Fibroblast of skin of abdomen (primary cell): ENCODE results near the gene IL12RB2.

Source experiments
- DNase-seq: peaks from one replicate; pipeline ENCODE4 v3.0.0-alpha.2; 2013

Gene IL12RB2

GRCh38 chr1:67348586-67349252 is 41.0 kb downstream of the IL12RB2 start:
- no peak for DNase-seq

DNA sequence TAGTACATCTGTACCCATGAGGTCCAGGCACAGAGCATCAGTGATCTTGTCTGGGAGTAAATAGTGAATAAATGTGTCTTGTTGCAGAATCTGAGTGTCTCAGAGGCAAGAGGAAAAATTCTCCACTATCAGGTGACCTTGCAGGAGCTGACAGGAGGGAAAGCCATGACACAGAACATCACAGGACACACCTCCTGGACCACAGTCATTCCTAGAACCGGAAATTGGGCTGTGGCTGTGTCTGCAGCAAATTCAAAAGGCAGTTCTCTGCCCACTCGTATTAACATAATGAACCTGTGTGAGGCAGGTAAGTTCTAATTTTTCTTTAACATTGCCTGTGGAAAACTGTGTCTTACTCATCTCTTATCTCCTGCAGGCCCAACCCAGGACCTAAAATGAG is 43.1 kb downstream of the IL12RB2 start:
- no peak for DNase-seq

- DNase-seq: no peak
Observed at GRCh38 chr1:67352211-67352610, 44.5 kb downstream of the IL12RB2 start.

DNA sequence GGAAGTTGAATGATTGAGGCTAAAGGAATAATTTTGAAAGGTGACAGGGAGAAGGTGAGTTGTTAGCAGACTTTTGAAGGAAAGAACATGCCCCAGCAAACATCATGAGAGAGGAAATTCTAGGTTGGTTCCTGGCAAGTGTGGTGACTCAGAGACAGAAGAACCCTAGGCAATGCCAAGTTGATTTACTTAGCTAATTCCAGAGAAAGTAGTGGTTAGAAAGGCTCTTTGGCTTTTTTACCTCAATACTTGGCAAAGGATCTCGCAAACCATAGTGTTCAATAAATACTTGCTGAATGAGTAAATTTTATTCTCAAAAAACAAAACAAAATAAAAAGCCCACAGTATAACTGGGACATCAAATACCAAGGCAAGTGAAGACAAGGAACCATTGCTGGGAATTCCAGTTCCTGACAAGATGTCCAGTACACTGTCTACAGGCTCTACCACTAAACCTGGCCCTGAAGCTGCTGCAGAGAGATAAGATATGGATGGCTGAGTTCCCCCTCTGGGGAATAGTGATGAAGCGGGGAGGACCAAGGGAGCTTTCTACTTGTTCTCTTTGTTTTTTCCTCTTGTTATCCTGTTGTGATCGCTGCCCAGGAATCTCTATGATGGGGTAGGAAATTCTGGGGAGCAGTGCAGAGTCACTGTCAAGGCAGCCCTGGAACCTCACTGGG is 48.2 kb downstream of the IL12RB2 start:
- DNase-seq: peak; percentile 77

DNA sequence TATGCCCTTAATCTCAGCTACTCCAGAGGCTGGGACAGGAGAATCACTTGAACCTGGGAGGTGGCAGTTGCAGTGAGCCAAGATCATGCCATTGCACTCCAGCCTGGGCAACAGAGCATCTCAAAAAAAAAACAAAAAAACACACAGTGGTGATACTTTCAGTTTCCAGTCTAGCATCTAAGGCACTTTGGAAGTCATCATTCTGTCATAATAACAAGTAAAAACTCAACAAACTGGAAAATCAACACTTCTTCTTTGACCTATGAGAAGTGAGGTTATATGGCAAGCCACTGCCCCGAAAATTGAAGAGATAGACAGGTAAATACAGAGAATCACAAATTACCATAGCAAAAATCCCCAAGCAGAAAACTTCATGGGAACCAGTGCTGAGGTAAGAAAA is 51.9 kb downstream of the IL12RB2 start:
- DNase-seq: no peak

DNA sequence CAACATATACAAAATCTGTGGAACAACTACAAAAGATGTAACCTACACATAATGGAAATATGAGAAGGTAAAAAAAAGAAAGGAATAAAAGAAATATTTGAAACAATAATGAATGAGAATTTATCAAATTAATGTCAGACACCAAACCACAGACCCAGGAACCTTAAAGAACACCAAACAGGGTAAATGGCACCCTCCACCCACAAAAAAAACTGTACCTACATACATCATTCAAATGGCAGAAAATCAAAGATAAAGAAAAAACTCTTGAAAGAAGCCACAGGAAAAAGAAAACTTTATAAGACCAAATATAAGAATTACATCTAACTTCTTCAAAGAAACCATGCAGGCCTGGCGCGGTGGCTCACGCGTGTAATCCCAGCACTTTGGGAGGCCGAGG is 54.0 kb downstream of the IL12RB2 start:
- DNase-seq: no peak

DNA sequence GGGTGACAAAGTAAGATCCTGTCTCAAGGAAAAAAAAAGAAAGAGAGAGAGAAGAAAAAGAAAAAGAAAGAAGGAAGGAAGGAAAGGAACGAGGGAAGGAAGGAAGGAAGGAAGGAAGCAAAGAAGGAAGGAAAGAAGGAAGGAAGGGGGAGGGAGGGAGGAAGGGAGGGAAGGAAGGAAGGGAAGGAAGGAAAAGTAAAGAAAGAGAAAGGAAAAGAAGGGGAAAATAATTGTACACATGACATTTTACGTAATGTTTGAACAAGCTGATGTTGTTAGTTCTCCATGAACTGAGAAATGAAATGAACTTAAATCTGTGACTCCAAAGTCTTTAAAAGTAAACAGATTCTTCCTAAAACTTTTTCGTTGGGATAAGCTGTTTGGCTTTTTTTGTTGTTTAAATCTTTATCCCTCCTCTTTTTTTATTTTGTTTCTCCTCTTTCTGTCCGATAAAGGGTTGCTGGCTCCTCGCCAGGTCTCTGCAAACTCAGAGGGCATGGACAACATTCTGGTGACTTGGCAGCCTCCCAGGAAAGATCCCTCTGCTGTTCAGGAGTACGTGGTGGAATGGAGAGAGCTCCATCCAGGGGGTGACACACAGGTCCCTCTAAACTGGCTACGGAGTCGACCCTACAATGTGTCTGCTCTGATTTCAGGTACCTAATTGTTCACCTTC is 59.8 kb downstream of the IL12RB2 start:
- DNase-seq: peak; percentile 13

GRCh38 chr1:67368046-67368514 is 60.4 kb downstream of the IL12RB2 start:
- DNase-seq: no peak

- DNase-seq: no peak
Observed at GRCh38 chr1:67371043-67371442, 63.4 kb downstream of the IL12RB2 start.

- no peak for DNase-seq
Observed at GRCh38 chr1:67371681-67372080, 64.0 kb downstream of the IL12RB2 start.

GRCh38 chr1:67372136-67372535 is 64.5 kb downstream of the IL12RB2 start:
- peak; percentile 22 for DNase-seq

DNA sequence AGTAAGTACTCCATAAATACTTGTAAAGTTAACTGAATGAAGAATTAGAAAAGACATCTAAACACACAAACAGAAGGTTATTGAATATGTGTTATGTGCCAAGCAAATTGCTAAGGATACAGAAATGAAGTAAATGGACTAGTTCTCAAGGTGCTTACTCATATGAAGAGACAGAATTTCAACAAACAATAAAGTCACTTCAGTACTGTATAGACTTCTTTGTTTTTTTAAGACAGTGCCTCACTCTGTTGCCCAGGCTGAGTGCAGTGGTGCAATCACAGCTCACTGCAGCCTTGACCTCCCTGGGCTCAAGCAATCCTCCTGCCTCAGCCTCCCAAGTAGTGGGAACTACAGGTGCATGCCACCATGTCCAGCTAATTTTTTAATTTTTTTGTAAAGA is 65.2 kb downstream of the IL12RB2 start:
- DNase-seq: no peak

- no peak for DNase-seq
Observed at GRCh38 chr1:67376381-67376780, 68.7 kb downstream of the IL12RB2 start.

- DNase-seq: no peak
Observed at GRCh38 chr1:67377253-67377652, 69.6 kb downstream of the IL12RB2 start.

GRCh38 chr1:67381154-67381553 is 73.5 kb downstream of the IL12RB2 start:
- DNase-seq: no peak

- DNase-seq: no peak
Observed at GRCh38 chr1:67382292-67382691, 74.6 kb downstream of the IL12RB2 start.

DNA sequence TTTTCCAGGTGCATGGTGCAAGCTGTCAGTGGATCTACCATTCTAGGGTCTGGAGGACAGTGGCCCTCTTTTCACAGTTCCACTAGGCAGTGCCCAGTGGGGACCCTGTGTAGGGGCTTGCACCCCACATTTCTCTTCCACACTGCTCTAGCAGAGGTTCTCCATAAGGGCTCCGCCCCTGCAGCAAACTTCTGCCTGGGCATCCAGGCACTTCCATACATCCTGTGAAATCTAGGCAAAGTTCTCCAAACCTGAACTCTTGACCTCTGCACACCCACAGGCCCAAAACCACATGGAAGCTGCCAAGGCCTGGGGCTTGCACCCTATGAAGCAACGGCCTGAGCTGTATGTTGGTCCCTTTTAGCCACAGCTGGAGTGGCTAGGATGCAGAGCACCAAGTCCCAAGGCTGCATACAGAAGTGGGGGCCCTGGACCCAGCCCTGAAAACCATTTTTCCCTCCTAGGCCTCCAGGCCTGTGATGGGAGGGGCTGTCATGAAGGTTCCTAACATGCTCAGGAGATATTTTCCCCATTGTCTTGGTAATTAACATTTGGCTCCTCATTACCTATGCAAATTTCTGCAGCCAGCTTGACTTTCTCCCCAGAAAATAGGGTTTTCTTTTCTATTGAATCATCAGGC is 76.4 kb downstream of the IL12RB2 start:
- DNase-seq: no peak

- DNase-seq: peak; percentile 84
Observed at GRCh38 chr1:67390041-67390887, 82.6 kb downstream of the IL12RB2 start.

DNA sequence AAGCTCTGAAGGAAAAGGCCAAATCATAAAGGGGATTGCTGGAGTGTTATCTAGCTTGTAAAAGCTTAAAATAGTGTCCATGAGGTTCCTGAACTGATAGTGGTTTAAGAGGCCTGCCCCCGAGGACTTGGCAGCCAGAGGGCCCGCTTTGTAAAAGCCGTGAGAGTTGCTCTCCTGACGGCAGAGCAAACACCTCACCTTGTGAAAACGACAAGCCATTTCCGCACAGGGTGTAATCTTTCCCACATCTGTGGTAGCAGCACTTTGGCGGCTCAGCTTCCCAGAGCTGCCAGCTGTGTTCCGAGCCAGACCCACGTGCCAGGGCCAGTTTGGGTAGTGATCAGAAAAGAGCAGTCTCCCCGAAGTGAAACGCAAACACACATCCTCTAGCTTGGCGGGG is 85.6 kb downstream of the IL12RB2 start:
- no peak for DNase-seq

DNA sequence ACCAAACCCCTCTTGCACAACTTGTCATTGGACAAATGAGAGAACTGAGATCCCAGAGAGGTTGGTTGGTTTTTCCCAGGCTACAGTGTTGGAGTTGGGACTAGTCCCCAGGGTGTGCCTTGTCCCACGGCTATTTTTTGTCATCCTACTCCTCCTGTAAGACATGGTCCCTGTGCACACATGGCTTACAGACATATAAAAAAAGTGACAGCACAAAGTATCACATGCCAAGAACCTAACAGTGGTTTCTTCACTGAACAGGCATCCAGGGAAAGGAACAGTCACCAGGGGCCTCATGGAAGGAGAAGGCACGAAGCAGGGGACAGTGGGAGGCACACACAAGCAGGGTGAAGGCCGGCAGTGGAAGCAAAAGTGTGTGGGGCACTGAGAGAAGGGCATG is 86.1 kb downstream of the IL12RB2 start:
- no peak for DNase-seq

DNA sequence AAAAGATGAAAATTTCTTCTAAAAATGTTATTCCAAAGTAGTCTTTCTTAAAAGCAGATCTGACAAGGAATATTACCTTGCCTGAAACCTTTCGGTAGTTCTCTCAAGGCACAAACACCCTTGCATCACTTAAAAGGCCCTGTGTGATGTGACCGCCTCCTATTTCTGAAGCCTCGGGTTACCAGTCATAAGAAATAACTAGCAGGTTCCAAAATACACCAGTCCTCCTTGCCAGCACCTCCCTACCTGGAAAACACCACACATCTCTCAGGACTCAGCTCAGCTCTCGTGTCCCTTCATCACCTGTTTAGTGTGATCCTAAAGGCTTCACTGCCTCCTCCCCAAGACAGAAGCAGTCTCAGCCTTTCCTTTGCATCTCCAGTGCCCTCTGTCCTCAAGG is 86.9 kb downstream of the IL12RB2 start:
- DNase-seq: no peak
